KBM-7 (cell line): Measurements from ENCODE around the gene CXCL16.
"Not testable (repeated sequence)": the region's sequence is repeated elsewhere in the genome, so short reads cannot be mapped to it uniquely, and the experiment has no call there.

Source experiments
- DNase-seq: peaks from one replicate; pipeline ENCODE4 v3.0.0-alpha.2; 2015
- in situ Hi-C: fragments of 300-500 bp; cut with MboI; formaldehyde crosslinking; loops from 2 replicates; pipeline ENCODE4 v1.14.3; 2020; ENCODE audit warnings: low sequenced_read_pairs, low pct_unique_long_range_greater_than_20kb, mixed read lengths

CXCL16 gene

DNA sequence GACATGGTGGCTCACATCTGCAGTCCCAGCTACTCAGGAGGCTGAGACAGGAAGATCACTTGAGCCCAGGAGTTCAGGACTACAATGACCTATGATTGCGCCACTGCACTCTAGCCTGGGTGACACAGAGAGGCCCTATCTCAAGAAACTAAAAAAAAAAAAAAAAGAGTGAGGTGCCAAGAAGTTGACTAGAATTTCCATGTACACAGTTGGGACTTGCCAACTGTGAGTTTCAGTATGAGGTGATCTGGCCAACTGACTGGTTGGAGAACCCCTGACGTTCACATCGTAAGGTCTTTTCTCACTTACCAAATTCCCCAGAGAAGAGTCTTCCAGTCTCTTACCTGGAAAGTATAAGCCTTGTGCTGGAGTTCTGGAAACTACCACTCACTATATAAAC, 11.6 kb downstream of the CXCL16 start:
- in situ Hi-C loops, result no loop called here
- DNase-seq, result no peak

DNA sequence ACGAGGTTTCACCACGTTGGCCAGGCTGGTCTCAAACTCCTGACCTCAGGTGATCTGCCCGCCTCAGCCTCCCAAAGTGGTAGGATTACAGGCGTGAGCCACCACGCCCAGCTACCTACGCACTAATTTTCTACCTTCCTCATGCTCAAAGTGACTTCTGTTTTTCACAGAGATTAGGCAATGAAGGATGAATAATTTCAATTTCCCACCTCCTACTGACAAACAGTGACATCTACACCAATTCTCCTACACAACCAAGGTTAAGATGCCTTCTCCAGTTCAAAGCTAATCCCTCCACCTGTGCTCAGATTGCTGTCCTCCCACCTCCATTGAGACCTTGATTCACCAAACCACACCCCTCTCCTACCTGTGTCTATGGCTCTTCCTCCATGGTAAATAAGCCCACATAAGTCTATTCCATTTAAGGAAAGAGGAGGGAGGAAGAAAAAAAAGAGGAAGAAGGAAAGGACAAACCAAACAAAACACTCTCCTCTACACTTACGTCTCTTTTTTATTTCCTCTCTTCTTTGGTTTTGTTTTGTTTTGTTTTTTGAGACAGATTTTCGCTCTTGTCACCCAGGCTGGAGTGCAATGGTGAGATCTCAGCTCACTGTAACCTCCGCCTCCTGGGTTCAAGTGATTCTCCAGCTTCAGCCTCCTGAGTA, 13.9 kb downstream of the CXCL16 start:
- in situ Hi-C loops, result no loop called here
- DNase-seq, result peak; percentile 72

- in situ Hi-C loops, result no loop called here
Measured at GRCh38 chr17:4724650-4725049, 15.1 kb downstream of the CXCL16 start.

GRCh38 chr17:4722678-4723240, 17.0 kb downstream of the CXCL16 start:
- DNase-seq, result no peak
- in situ Hi-C loops, result no loop called here

More at GRCh38 chr17:4724650-4725049, 15.1 kb downstream of the CXCL16 start:
- DNase-seq, result no peak

- no peak for DNase-seq
- in situ Hi-C loops, result no loop called here
Measured at GRCh38 chr17:4721203-4722135, 18.3 kb downstream of the CXCL16 start.

DNA sequence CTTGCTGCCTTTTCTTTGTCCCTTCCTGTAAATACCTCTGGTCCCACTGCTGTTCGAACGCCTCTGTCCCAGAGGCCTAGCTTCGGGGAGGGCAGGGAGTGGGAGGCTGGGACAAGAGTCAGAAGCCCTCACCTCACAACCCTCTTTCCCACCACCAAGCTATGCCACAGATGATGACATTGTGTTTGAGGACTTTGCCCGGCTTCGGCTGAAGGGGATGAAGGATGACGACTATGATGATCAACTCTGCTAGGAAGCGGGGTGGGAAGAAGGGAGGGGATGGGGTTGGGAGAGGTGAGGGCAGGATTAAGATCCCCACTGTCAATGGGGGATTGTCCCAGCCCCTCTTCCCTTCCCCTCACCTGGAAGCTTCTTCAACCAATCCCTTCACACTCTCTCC, 18.9 kb downstream of the CXCL16 start:
- no peak for DNase-seq
- in situ Hi-C loops, result no loop called here

DNA sequence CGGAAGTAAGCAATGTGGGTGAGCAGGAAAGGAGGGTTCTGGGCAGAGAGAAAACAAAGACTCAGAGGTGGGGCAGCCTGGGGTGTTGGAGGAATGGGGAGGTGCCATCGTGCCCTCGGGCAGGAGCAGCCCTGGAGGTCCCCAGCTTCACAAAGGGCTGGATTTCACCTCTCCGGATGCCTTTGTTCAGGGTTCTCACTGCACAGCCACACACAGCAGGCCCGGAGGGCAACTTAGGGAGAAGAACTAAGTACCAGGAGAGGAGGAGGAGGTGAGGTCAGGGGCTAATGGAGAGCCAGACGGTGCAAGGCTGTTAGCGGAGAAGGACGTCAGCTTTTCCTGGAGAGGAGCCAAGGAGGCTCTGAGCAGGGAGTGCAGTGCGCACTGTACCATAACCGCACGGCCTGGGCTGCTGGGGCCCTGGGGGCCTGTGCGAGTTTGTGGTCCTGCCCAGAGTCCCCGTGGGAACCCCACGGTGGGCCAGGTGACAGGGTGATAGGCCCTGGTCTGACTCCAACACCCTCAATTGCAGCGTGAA, 20.0 kb downstream of the CXCL16 start:
- in situ Hi-C loops, result no loop called here
- no peak for DNase-seq

- DNase-seq, result no peak
- in situ Hi-C loops, result no loop called here
Measured at GRCh38 chr17:4719146-4719545, 20.6 kb downstream of the CXCL16 start.

DNA sequence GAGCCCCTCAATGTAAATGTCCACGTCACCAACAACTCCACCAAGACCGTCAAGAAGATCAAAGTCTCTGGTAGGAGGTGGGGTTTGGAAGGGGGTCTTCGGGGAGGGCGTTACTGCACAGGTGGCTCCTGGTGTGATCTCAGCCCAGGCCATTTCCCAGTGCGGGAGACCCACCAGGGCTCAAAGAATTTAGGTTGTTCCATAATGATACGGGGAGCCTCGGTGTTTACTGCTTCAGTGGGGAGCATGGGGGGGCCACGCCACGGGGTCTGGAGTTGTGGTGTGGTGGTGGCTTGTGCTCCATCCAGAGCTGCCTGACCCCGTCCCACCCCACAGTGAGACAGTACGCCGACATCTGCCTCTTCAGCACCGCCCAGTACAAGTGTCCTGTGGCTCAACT, 21.5 kb downstream of the CXCL16 start:
- DNase-seq, result no peak
- in situ Hi-C loops, result no loop called here

DNA sequence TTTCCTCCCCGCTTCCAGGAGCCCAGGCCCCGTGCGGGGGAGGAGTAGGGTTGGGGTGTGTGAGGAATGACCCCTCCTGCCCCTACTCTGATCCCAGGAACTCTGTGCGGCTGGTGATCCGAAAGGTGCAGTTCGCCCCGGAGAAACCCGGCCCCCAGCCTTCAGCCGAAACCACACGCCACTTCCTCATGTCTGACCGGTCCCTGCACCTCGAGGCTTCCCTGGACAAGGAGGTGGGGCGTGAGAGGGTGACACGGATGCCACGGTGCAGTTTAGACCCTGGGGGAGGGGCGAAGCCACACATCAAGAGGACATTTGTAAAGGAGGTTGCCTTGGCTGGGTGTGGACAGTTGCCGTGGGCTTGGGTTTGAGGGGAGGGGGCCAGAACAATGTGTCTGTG, 21.9 kb downstream of the CXCL16 start:
- DNase-seq, result no peak
- in situ Hi-C loops, result no loop called here

GRCh38 chr17:4716081-4716480, 23.6 kb downstream of the CXCL16 start:
- in situ Hi-C loops, result no loop called here
- DNase-seq, result no peak

DNA sequence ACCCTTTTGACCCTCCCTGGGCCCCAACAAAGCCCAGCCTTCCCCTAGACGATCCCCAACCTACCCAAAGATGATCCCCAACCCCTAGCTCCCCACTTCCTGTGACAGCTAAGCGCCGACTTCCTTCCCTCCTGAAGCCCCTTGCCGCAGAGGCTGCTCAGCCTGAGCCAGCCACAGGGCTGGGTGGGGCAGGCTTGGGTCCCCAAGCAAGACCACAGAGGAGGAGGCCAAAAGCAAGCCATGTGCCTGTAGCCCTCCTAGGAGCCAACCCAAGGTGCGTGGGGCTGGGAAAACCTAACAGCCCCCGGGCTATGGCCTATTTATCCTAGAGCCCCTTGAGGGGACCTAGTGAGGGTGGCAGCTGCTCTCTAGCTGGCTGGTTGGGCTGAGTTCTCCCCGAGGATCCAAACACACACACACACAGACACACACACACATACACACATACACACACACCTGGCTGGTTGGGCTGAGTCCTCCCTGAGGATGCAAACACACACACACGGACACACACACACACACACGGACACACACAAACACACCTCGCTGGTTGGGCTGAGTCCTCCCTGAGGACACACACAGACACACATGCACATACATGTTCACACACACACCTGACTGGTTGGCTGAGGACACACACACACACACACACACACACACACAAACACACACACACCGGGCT, 24.5 kb downstream of the CXCL16 start:
- in situ Hi-C loops, result no loop called here
- peak; percentile 57 for DNase-seq

- not testable (repeated sequence) for DNase-seq
Measured at GRCh38 chr17:4714340-4715062, 25.2 kb downstream of the CXCL16 start.

DNA sequence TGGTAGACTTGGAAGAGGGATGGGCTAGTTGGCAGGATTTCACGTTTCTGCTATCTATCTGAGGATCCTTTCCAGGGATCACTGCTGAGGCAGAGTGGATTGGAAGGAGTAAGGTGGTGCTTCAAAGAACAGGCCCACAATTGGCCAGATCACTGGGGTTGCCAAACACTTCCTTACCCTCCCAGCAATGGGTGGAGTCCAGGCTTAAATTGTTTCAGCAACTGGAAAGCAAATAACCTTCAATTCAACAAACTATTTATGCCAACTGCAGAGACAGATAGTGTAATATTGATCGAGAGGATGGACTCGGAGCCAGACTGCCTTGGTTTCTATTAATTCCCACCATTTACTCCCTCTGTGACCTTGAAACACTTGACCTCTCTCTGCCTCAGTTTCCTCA, 27.2 kb downstream of the CXCL16 start:
- in situ Hi-C loops, result no loop called here
- DNase-seq, result no peak

More at GRCh38 chr17:4714340-4715062, 25.2 kb downstream of the CXCL16 start:
- in situ Hi-C loops, result not testable (repeated sequence)

- in situ Hi-C loops, result no loop called here
- peak; percentile 92 for DNase-seq
Measured at GRCh38 chr17:4711661-4712181, 28.0 kb downstream of the CXCL16 start.

GRCh38 chr17:4710693-4711634, 28.8 kb downstream of the CXCL16 start:
- in situ Hi-C loops, result no loop called here
- DNase-seq, result no peak
